Uterus (tissue), 4 donors: ENCODE results near the gene PSMD1. TPM values are rescaled to one million over a fixed set of nuclear protein-coding genes. Genes with fewer than 3 reads are reported as not detected.

Experiments
- DNase-seq, 2 donors: peaks; one replicate each; pipeline ENCODE4 v3.0.0-alpha.2; 2019 to 2020
- H3K27ac ChIP-seq, 2 donors: fragments of 200-600 bp; sonication (generic); 1 replicate in 1 of 2; 2 replicates in 1 of 2; pipeline ENCODE4 v1.5.1; 2016 to 2018
- H3K27me3 ChIP-seq, 2 donors: fragments of 200-600 bp; sonication (generic); one replicate each; pipeline ENCODE4 v1.5.1; 2018 to 2019; ENCODE audit warnings: control low read depth in 1 of 2
- H3K36me3 ChIP-seq, 2 donors: fragments of 200-600 bp; sonication (generic); one replicate each; pipeline ENCODE4 v1.5.1; 2019; ENCODE audit warnings: control low read depth in 1 of 2
- H3K4me1 ChIP-seq, 2 donors: fragments of 200-600 bp; sonication (generic); one replicate each; pipeline ENCODE4 v1.5.1; 2018 to 2019; ENCODE audit warnings: control low read depth in 1 of 2
- H3K4me3 ChIP-seq, 2 donors: fragments of 200-600 bp; sonication (generic); 1 replicate in 1 of 2; 2 replicates in 1 of 2; pipeline ENCODE4 v1.5.1; 2018 to 2019; ENCODE audit warnings: mild to moderate bottlenecking in 1 of 2
- H3K9me3 ChIP-seq, 2 donors: fragments of 200-600 bp; sonication (generic); one replicate each; pipeline ENCODE4 v1.5.1; 2019; ENCODE audit warnings: control low read depth in 1 of 2
- POLR2A ChIP-seq, 2 donors: fragments of 450-650 bp; IDR thresholded peaks; one replicate each; pipeline ENCODE4 v1.6.1; 2016; ENCODE audit warnings: antibody characterized with exemption in 2 of 2, mild to moderate bottlenecking in 1 of 2, moderate library complexity in 1 of 2
- intact Hi-C: fragments of 100-400 bp; cut with DNase I; formaldehyde crosslinking; loops from one replicate; pipeline ENCODE4 v1.15.1; 2023; ENCODE audit warnings: low total_unique reads
- total RNA-seq, 4 donors: library from RNA; depleted of rRNA in 3 of 4; stranded (reverse); fragments of >200 nt in 3 of 4; gene quantifications; one replicate each; pipeline versions ENCODE4 v1.1.0 to v1.2.4, GENCODE V29; 2014 to 2023
- TF ChIP-seq, protein P1 (sequence below), 4 experiments: fragments of 200-600 bp in 2 of 4; fragments of 450-650 bp in 2 of 4; sonication (generic) in 2 of 4; IDR thresholded peaks; one replicate each; pipeline ENCODE4 v1.5.1; 2016 to 2019; ENCODE audit warnings: antibody characterized with exemption in 4 of 4, mild to moderate bottlenecking in 2 of 4, moderate library complexity in 1 of 4
- donor health status: DM: yes; HTN: yes; CAD: no.

PSMD1 gene
- total RNA-seq, 4 donors from 2014 or later: 54.4 to 96.6 (median 68.6) TPM

- H3K9me3 ChIP-seq: no peaks in the 10 kb centered on the region
- H3K36me3 ChIP-seq: peaks cover 0 to 3% of the 10 kb centered on the region in 2 donors
- H3K4me1 ChIP-seq: no peaks in the 10 kb centered on the region
- no peak overlapping the region for H3K27ac ChIP-seq
- DNase-seq: no peak
- no peak overlapping the region for H3K4me3 ChIP-seq
- H3K27me3 ChIP-seq: no peaks in the 10 kb centered on the region
- intact Hi-C loops: no loop called here
- no peak for TF ChIP-seq POLR2A (IDR thresholded peaks at IDR 0.05)
- TF ChIP-seq, protein P1, sequence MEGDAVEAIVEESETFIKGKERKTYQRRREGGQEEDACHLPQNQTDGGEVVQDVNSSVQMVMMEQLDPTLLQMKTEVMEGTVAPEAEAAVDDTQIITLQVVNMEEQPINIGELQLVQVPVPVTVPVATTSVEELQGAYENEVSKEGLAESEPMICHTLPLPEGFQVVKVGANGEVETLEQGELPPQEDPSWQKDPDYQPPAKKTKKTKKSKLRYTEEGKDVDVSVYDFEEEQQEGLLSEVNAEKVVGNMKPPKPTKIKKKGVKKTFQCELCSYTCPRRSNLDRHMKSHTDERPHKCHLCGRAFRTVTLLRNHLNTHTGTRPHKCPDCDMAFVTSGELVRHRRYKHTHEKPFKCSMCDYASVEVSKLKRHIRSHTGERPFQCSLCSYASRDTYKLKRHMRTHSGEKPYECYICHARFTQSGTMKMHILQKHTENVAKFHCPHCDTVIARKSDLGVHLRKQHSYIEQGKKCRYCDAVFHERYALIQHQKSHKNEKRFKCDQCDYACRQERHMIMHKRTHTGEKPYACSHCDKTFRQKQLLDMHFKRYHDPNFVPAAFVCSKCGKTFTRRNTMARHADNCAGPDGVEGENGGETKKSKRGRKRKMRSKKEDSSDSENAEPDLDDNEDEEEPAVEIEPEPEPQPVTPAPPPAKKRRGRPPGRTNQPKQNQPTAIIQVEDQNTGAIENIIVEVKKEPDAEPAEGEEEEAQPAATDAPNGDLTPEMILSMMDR (IDR thresholded peaks at IDR 0.05): no peak
These were observed 12.0 kb downstream of the PSMD1 start for GRCh38 chr2:231068525-231069222.

DNA sequence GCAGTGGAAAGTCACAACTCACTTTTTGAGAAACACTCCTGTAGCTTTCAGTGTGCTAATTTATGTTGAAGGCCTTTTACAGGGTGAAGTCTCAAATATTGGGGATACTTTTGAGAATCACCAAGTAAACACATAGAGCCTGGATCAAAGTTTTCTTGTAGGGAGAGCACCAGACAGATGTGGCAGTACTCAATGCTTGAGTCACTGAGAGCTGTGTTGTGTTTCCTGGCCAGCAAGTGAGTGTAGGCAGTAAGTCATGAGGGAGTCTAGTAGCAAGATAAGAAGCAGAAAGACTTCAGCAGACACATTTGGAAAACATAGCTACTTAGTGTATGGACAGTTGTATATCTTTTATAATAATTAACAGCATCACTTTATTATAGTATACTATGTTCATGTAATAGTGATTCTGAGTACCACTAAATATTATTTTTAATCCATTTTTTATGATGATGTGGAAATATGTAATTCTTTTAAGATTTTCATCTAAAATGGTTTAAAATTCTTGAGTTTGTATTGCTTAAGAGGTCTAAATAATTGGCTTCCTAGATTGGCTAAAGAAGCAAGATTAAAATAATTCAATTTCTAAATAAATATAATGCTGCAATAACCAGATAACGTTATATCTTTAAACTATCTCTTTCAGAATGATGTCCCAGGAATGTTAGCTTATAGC lies 12.8 kb downstream of the PSMD1 start:
- no peak overlapping the region for H3K4me3 ChIP-seq
- intact Hi-C loops: no loop called here
- no peak for DNase-seq
- H3K36me3 ChIP-seq: peaks cover 0 to 3% of the 10 kb centered on the region in 2 donors
- H3K9me3 ChIP-seq: no peaks in the 10 kb centered on the region
- no peaks in the 10 kb centered on the region for H3K27me3 ChIP-seq
- H3K4me1 ChIP-seq: no peaks in the 10 kb centered on the region
- no peak for TF ChIP-seq POLR2A (IDR thresholded peaks at IDR 0.05)
- TF ChIP-seq, protein P1 (IDR thresholded peaks at IDR 0.05): no peak
- no peak overlapping the region for H3K27ac ChIP-seq

DNA sequence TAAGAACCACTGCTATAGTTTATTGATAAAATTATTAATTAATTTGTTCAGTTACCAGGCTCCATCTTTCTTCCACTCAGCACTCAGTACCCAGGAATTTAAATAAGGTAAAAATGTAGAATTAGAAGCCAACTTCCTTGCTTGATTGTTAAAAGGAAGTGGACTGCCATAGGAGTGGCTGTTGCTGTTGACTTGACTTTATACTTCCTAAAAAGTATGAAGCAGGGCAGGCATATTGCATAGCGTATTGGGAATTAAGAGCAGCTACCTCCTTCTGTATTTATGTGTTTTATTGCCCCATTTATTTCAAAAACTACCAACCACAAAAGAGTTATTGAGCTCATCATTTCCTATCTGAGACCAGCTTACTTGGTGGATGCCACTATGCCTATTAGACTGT lies 27.9 kb downstream of the PSMD1 start:
- Histone ChIP-seq H3K27ac (no peak overlapping the region), H3K9me3 (no peaks in the 10 kb centered on the region), H3K27me3 (no peaks in the 10 kb centered on the region), H3K36me3 (no peaks in the 10 kb centered on the region), H3K4me3 (no peak overlapping the region), H3K4me1 (no peaks in the 10 kb centered on the region)
- no peak for DNase-seq
- no peak for TF ChIP-seq POLR2A (IDR thresholded peaks at IDR 0.05)
- TF ChIP-seq, protein P1 (IDR thresholded peaks at IDR 0.05): no peak
- intact Hi-C loops: no loop called here

DNA sequence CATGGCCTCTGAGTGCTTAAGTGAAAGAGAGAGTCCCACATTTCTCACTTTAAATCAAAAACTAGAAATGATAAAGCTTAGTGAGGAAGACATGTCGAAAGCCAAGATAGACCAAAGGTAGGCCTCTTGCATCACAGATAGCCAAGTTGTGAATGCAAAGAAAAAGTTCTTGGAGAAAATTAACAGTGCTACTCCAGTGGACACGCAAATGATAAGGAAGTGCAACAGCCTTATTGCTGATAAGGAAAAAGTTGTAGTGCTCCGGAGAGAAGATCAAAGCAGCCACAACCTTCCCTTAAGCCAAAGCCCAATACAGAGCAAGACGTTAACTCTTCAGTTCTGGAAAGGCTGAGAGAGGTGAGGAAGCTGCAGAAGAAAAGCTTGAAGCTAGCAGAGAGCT lies 32.1 kb downstream of the PSMD1 start:
- Histone ChIP-seq H3K4me3 (no peak overlapping the region), H3K36me3 (no peaks in the 10 kb centered on the region), H3K27me3 (no peaks in the 10 kb centered on the region), H3K9me3 (no peaks in the 10 kb centered on the region), H3K4me1 (no peaks in the 10 kb centered on the region), H3K27ac (no peak overlapping the region)
- DNase-seq: no peak
- TF ChIP-seq, protein P1 (IDR thresholded peaks at IDR 0.05): no peak
- no peak for TF ChIP-seq POLR2A (IDR thresholded peaks at IDR 0.05)
- intact Hi-C loops: no loop called here

DNA sequence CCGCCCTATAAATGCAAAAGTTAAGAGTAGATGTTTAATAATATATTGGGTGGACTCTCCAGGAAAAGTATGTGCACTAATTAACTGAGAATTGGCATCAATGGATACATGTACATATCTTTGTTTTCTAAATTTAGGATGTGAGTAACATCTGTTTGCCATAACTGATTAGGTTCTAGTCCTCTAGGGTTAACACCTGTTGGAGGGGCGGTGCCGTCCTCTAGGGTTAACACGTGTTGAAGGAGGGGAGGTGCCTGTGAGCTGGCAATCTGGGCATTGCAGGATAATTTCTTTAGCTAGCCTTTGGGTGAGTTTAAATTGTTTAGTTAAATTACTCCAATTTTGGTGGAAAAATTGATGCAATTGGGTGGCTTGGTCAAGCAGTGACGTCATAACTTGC lies 37.3 kb downstream of the PSMD1 start:
- no peaks in the 10 kb centered on the region for H3K4me1 ChIP-seq
- no peaks in the 10 kb centered on the region for H3K36me3 ChIP-seq
- no peak for TF ChIP-seq POLR2A (IDR thresholded peaks at IDR 0.05)
- TF ChIP-seq, protein P1 (IDR thresholded peaks at IDR 0.05): no peak
- no peaks in the 10 kb centered on the region for H3K9me3 ChIP-seq
- DNase-seq: no peak
- intact Hi-C loops: loop anchor here (10.0 kb wide), 1 partner anchor 321 kb away; no protein-coding TSS in a partner anchor
- no peak overlapping the region for H3K4me3 ChIP-seq
- no peaks in the 10 kb centered on the region for H3K27me3 ChIP-seq
- H3K27ac ChIP-seq: no peak overlapping the region
